Measurements from ENCODE around the gene PLRG1. TPM values are rescaled to one million over a fixed set of nuclear protein-coding genes. Genes with fewer than 3 reads are reported as not detected.

PLRG1 gene
- total RNA-seq, 1 donor from 2014 or later, result 110 TPM

- Mint-ChIP-seq H3K27ac (no peak overlapping the region), H3K36me3 (ENCODE audit: low read depth) (no peaks in the 10 kb centered on the region), H3K4me1 (no peaks in the 10 kb centered on the region), H3K9me3 (no peaks in the 10 kb centered on the region), H3K4me3 (no peak overlapping the region), H3K27me3 (peaks cover 6% of the 10 kb centered on the region)
- DNase-seq (no peak), ATAC-seq (ENCODE audit: low read depth) (no peak)
- POLR2A ChIA-PET, result no interaction called here
- intact Hi-C loops (cut with micrococcal nuclease), result no loop called here
- CTCF ChIA-PET, result interaction anchor here (0.7 to 1.0 kb wide), 2 partner anchors 25 to 28 kb away, joined by 3 to 4 read pairs; no protein-coding TSS in a partner anchor
- TF ChIP-seq CTCF (IDR thresholded peaks at IDR 0.05), result no peak
Observed at GRCh38 chr4:154593868-154594267, 43.7 kb upstream of the PLRG1 start.

GRCh38 chr4:154591890-154592289 lies 41.7 kb upstream of the PLRG1 start:
- intact Hi-C loops (cut with micrococcal nuclease), result no loop called here
- Mint-ChIP-seq H3K27ac (no peak overlapping the region), H3K9me3 (no peaks in the 10 kb centered on the region), H3K36me3 (ENCODE audit: low read depth) (no peaks in the 10 kb centered on the region), H3K4me1 (no peaks in the 10 kb centered on the region), H3K27me3 (peaks cover 5% of the 10 kb centered on the region), H3K4me3 (no peak overlapping the region)
- ChIA-PET CTCF (no interaction called here), POLR2A (no interaction called here)
- no peak for DNase-seq
- no peak for ATAC-seq (ENCODE audit: low read depth)
- no peak for TF ChIP-seq CTCF (IDR thresholded peaks at IDR 0.05)

GRCh38 chr4:154590329-154591006 lies 40.3 kb upstream of the PLRG1 start, which contains the start of gene FGA:
FGA (minus strand) TSS chr4:154590742; CDS start chr4:154590687, 55 bp downstream.
- ATAC-seq (ENCODE audit: low read depth), result no peak
- H3K27me3 Mint-ChIP-seq, result peaks cover 5% of the 10 kb centered on the region
- no peaks in the 10 kb centered on the region for H3K9me3 Mint-ChIP-seq
- no peaks in the 10 kb centered on the region for H3K36me3 Mint-ChIP-seq (ENCODE audit: low read depth)
- intact Hi-C loops (cut with micrococcal nuclease), result no loop called here
- H3K4me1 Mint-ChIP-seq, result no peaks in the 10 kb centered on the region
- no peak within 1 kb of the TSS for H3K4me3 Mint-ChIP-seq
- no peak for TF ChIP-seq CTCF (IDR thresholded peaks at IDR 0.05)
- no peak within 1 kb of the TSS for H3K27ac Mint-ChIP-seq
- DNase-seq, result no peak
- ChIA-PET POLR2A (no interaction called here), CTCF (no interaction called here)

- H3K36me3 Mint-ChIP-seq (ENCODE audit: low read depth), result no peaks in the 10 kb centered on the region
- POLR2A ChIA-PET, result no interaction called here
- ATAC-seq (ENCODE audit: low read depth), result no peak
- H3K9me3 Mint-ChIP-seq, result no peaks in the 10 kb centered on the region
- no peak overlapping the region for H3K4me3 Mint-ChIP-seq
- no peak for DNase-seq
- no peak for TF ChIP-seq CTCF (IDR thresholded peaks at IDR 0.05)
- CTCF ChIA-PET, result no interaction called here
- H3K27me3 Mint-ChIP-seq, result peaks cover 5% of the 10 kb centered on the region
- intact Hi-C loops (cut with micrococcal nuclease), result no loop called here
- H3K4me1 Mint-ChIP-seq, result no peaks in the 10 kb centered on the region
- H3K27ac Mint-ChIP-seq, result no peak overlapping the region
Observed at GRCh38 chr4:154589296-154590197, 39.3 kb upstream of the PLRG1 start.

GRCh38 chr4:154588198-154588597 lies 38.0 kb upstream of the PLRG1 start:
- ChIA-PET POLR2A (no interaction called here), CTCF (no interaction called here)
- no peak for DNase-seq
- H3K27me3 Mint-ChIP-seq, result peaks cover 5% of the 10 kb centered on the region
- no peak for ATAC-seq (ENCODE audit: low read depth)
- no peak for TF ChIP-seq CTCF (IDR thresholded peaks at IDR 0.05)
- H3K9me3 Mint-ChIP-seq, result no peaks in the 10 kb centered on the region
- H3K27ac Mint-ChIP-seq, result no peak overlapping the region
- no peak overlapping the region for H3K4me3 Mint-ChIP-seq
- H3K36me3 Mint-ChIP-seq (ENCODE audit: low read depth), result no peaks in the 10 kb centered on the region
- intact Hi-C loops (cut with micrococcal nuclease), result no loop called here
- H3K4me1 Mint-ChIP-seq, result no peaks in the 10 kb centered on the region
